ENCODE data around the gene CACNB2. TPM values are rescaled to one million over a fixed set of nuclear protein-coding genes. Genes with fewer than 3 reads are reported as not detected.

Gene CACNB2
- total and polyA plus RNA-seq, 2 experiments from 2014 or later = 4.6 to 5.3 TPM

- no peaks in the 10 kb centered on the region for H3K4me1 ChIP-seq (ENCODE audit: insufficient read depth)
- H3K27me3 ChIP-seq = no peaks in the 10 kb centered on the region
- peak overlapping the region; percentile 78 for H3K4me2 ChIP-seq
- H4K20me1 ChIP-seq (ENCODE audit: insufficient read depth, poor library complexity, severe bottlenecking) = no peaks in the 10 kb centered on the region
- H3K9me2 ChIP-seq (replicated peaks; ENCODE audit: insufficient read depth) = no peaks in the 10 kb centered on the region
- H3K4me3 ChIP-seq = no peak overlapping the region
- H2AFZ ChIP-seq = no peak overlapping the region
- no peak for DNase-seq (ENCODE audit: low spot score)
- H3K9me3 ChIP-seq (ENCODE audit: low read depth) = no peaks in the 10 kb centered on the region
- TF ChIP-seq EZH2phosphoT487 (IDR thresholded peaks at IDR 0.05; ENCODE audit: low read depth, severe bottlenecking, unreplicated experiment) (no peak), EZH2 (IDR thresholded peaks at IDR 0.05; ENCODE audit: borderline replicate concordance) (no peak)
- TF ChIP-seq, protein P1, sequence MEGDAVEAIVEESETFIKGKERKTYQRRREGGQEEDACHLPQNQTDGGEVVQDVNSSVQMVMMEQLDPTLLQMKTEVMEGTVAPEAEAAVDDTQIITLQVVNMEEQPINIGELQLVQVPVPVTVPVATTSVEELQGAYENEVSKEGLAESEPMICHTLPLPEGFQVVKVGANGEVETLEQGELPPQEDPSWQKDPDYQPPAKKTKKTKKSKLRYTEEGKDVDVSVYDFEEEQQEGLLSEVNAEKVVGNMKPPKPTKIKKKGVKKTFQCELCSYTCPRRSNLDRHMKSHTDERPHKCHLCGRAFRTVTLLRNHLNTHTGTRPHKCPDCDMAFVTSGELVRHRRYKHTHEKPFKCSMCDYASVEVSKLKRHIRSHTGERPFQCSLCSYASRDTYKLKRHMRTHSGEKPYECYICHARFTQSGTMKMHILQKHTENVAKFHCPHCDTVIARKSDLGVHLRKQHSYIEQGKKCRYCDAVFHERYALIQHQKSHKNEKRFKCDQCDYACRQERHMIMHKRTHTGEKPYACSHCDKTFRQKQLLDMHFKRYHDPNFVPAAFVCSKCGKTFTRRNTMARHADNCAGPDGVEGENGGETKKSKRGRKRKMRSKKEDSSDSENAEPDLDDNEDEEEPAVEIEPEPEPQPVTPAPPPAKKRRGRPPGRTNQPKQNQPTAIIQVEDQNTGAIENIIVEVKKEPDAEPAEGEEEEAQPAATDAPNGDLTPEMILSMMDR (IDR thresholded peaks at IDR 0.05; ENCODE audit: poor library complexity) = no peak
- WGBS (ENCODE audit: low lambda C conversion rate, missing lambda C conversion rate) = 91% methylated on average over 12 of the region's 12 CpGs
- H3K79me2 ChIP-seq = no peaks in the 10 kb centered on the region
- no peaks in the 10 kb centered on the region for H3K36me3 ChIP-seq (replicated peaks; ENCODE audit: insufficient read depth, low read depth)
- peak overlapping the region; percentile 64 for H3K27ac ChIP-seq
Measured at GRCh38 chr10:18401416-18402195, 261.4 kb downstream of the CACNB2 start.

DNA sequence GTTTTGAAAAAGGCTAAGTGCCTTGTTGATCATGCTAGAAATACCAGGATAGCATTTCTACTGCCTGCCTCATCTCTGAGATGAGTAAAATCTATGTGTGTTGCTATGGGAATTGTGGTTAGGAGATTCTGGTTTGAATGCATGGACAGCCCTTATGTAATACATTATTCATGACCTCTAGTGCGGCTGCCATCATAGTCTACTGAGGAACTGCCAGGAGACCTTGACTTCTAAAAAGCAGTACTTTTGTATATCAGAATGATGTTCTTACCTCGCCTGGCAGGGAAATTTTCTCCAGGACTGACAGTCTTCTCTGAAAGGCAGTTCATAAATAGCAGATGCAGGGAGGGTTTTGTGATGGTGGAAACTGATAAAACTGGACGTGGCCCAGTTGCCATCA is 262.6 kb downstream of the CACNB2 start:
- TF ChIP-seq, protein P1 (IDR thresholded peaks at IDR 0.05; ENCODE audit: poor library complexity) = no peak
- TF ChIP-seq EZH2phosphoT487 (IDR thresholded peaks at IDR 0.05; ENCODE audit: low read depth, severe bottlenecking, unreplicated experiment) (no peak), EZH2 (IDR thresholded peaks at IDR 0.05; ENCODE audit: borderline replicate concordance) (no peak)
- no peak for DNase-seq (ENCODE audit: low spot score)
- H3K4me3 ChIP-seq = no peak overlapping the region

DNA sequence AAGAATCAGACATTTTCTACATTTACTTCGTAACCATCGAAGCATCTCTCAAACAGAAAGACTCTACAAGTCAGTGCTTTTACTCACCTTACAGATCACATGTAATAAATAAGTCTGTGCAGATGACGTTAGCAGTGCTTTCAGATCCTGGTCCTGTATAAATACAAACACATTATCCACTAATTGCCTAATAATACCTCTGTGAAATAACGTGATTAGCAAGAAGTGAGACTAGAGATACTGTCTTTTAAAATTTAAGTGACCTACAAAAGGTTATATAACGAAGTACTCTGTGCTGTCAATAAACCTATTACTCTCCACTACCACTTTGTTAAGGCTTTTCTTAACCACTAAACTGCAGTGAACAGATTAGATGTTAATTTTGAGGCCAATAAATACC is 264.3 kb downstream of the CACNB2 start:
- no peak overlapping the region for H3K4me3 ChIP-seq
- H4K20me1 ChIP-seq (ENCODE audit: insufficient read depth, poor library complexity, severe bottlenecking) = no peaks in the 10 kb centered on the region
- no peaks in the 10 kb centered on the region for H3K27me3 ChIP-seq
- H3K27ac ChIP-seq = no peak overlapping the region
- no peaks in the 10 kb centered on the region for H3K4me1 ChIP-seq (ENCODE audit: insufficient read depth)
- no peaks in the 10 kb centered on the region for H3K79me2 ChIP-seq
- H3K36me3 ChIP-seq (replicated peaks; ENCODE audit: insufficient read depth, low read depth) = no peaks in the 10 kb centered on the region
- H2AFZ ChIP-seq = no peak overlapping the region
- no peak overlapping the region for H3K4me2 ChIP-seq
- no peaks in the 10 kb centered on the region for H3K9me2 ChIP-seq (replicated peaks; ENCODE audit: insufficient read depth)
- TF ChIP-seq EZH2 (IDR thresholded peaks at IDR 0.05; ENCODE audit: borderline replicate concordance) (no peak), EZH2phosphoT487 (IDR thresholded peaks at IDR 0.05; ENCODE audit: low read depth, severe bottlenecking, unreplicated experiment) (no peak)
- TF ChIP-seq, protein P1 (IDR thresholded peaks at IDR 0.05; ENCODE audit: poor library complexity) = no peak
- no peaks in the 10 kb centered on the region for H3K9me3 ChIP-seq (ENCODE audit: low read depth)
- 67% methylated on average over 5 of the region's 5 CpGs for WGBS (ENCODE audit: low lambda C conversion rate, missing lambda C conversion rate)
- no peak for DNase-seq (ENCODE audit: low spot score)

More for the DNA sequence above, 262.6 kb downstream of the CACNB2 start:
- no peaks in the 10 kb centered on the region for H4K20me1 ChIP-seq (ENCODE audit: insufficient read depth, poor library complexity, severe bottlenecking)
- peak overlapping the region; percentile 78 for H3K4me2 ChIP-seq
- no peaks in the 10 kb centered on the region for H3K9me3 ChIP-seq (ENCODE audit: low read depth)
- no peaks in the 10 kb centered on the region for H3K79me2 ChIP-seq
- H3K9me2 ChIP-seq (replicated peaks; ENCODE audit: insufficient read depth) = no peaks in the 10 kb centered on the region
- no peak overlapping the region for H3K27ac ChIP-seq
- H3K36me3 ChIP-seq (replicated peaks; ENCODE audit: insufficient read depth, low read depth) = no peaks in the 10 kb centered on the region
- no peaks in the 10 kb centered on the region for H3K4me1 ChIP-seq (ENCODE audit: insufficient read depth)
- no peaks in the 10 kb centered on the region for H3K27me3 ChIP-seq
- H2AFZ ChIP-seq = no peak overlapping the region
- 84% methylated on average over 3 of the region's 3 CpGs for WGBS (ENCODE audit: low lambda C conversion rate, missing lambda C conversion rate)

Measured in hepatocyte (in vitro differentiated cells).